Dermis blood vessel endothelial cell (primary cell): ENCODE results near the gene MAP3K20. TPM values are rescaled to one million over a fixed set of nuclear protein-coding genes. Genes with fewer than 3 reads are reported as not detected.

Experiments used
- DNase-seq: peaks from one replicate; pipeline ENCODE4 v3.0.0; 2010
- total RNA-seq: library from RNA; depleted of rRNA; stranded (reverse); fragments of >200 nt; gene quantifications from 2 replicates; pipeline ENCODE4 v1.2.3, GENCODE V29; 2014

The MAP3K20 gene
- total RNA-seq, 1 donor from 2014 or later, result 31.5 TPM

- no peak for DNase-seq
Measured at GRCh38 chr2:173051463-173052215, 24.0 kb upstream of the MAP3K20 start.

GRCh38 chr2:173053043-173053699 lies 22.5 kb upstream of the MAP3K20 start:
- no peak for DNase-seq

- no peak for DNase-seq
Measured at GRCh38 chr2:173054466-173054865, 21.2 kb upstream of the MAP3K20 start.

- DNase-seq, result no peak
Measured at GRCh38 chr2:173056705-173057364, 18.8 kb upstream of the MAP3K20 start.

GRCh38 chr2:173058097-173058496 lies 17.5 kb upstream of the MAP3K20 start:
- DNase-seq, result no peak

- no peak for DNase-seq
Measured at GRCh38 chr2:173058673-173059072, 17.0 kb upstream of the MAP3K20 start.

GRCh38 chr2:173059292-173059691 lies 16.4 kb upstream of the MAP3K20 start:
- no peak for DNase-seq

- DNase-seq, result no peak
Measured at GRCh38 chr2:173059971-173060461, 15.6 kb upstream of the MAP3K20 start.

- DNase-seq, result no peak
Measured at GRCh38 chr2:173062801-173063200, 12.8 kb upstream of the MAP3K20 start.

GRCh38 chr2:173064151-173064805 lies 11.4 kb upstream of the MAP3K20 start:
- no peak for DNase-seq

- no peak for DNase-seq
Measured at GRCh38 chr2:173066887-173067676, 8.6 kb upstream of the MAP3K20 start.

- peak; percentile 19 for DNase-seq
Measured at GRCh38 chr2:173075056-173075780, 428 bp upstream of the MAP3K20 start.

GRCh38 chr2:173076581-173077345 lies 1.1 kb downstream of the MAP3K20 start:
- peak; percentile 57 for DNase-seq

- DNase-seq, result peak; percentile 59
Measured at GRCh38 chr2:173077506-173078177, 2.0 kb downstream of the MAP3K20 start.

GRCh38 chr2:173079141-173079540 lies 3.5 kb downstream of the MAP3K20 start:
- no peak for DNase-seq

GRCh38 chr2:173079973-173080860 lies 4.6 kb downstream of the MAP3K20 start:
- DNase-seq, result no peak

GRCh38 chr2:173086518-173087213 lies 11.0 kb downstream of the MAP3K20 start:
- no peak for DNase-seq

- no peak for DNase-seq
Measured at GRCh38 chr2:173087214-173087581, 11.6 kb downstream of the MAP3K20 start.
